Neuronal stem cell (in vitro differentiated cells): Measurements from ENCODE around the gene RAB15.
A peak's percentile ranks its signal among the peaks of the same experiment; 100 is the strongest.

Experiments used
- DNase-seq: peaks from one replicate; pipeline ENCODE4 v3.0.0-alpha.2; 2013; ENCODE audit warnings: low spot score
- H2AFZ ChIP-seq: one replicate; pipeline ENCODE4 v1.6.1; 2013; ENCODE audit warnings: mild to moderate bottlenecking, low read length, inconsistent platforms
- H2AK5ac ChIP-seq: 2 replicates; pipeline ENCODE4 v1.6.1; 2013; ENCODE audit warnings: low read depth, mild to moderate bottlenecking, inconsistent platforms, low read length, moderate library complexity, mixed read lengths
- H2BK120ac ChIP-seq: 2 replicates; pipeline ENCODE4 v1.6.1; 2013; ENCODE audit warnings: low read depth, mild to moderate bottlenecking, inconsistent platforms, low read length, moderate library complexity, mixed read lengths
- H2BK12ac ChIP-seq: one replicate; pipeline ENCODE4 v1.6.1; 2013; ENCODE audit warnings: low read length, inconsistent platforms
- H2BK15ac ChIP-seq: 2 replicates; pipeline ENCODE4 v1.6.1; 2013; ENCODE audit warnings: mild to moderate bottlenecking, low read length, inconsistent platforms, mixed read lengths
- H2BK5ac ChIP-seq: one replicate; pipeline ENCODE4 v1.6.1; 2013; ENCODE audit warnings: inconsistent platforms, mild to moderate bottlenecking, low read length, moderate library complexity
- H3K14ac ChIP-seq: one replicate; pipeline ENCODE4 v1.6.1; 2013; ENCODE audit warnings: low read length, inconsistent platforms
- H3K18ac ChIP-seq: 2 replicates; pipeline ENCODE4 v1.6.1; 2013; ENCODE audit warnings: low read length, inconsistent platforms
- H3K23ac ChIP-seq: 2 replicates; pipeline ENCODE4 v1.6.1; 2013; ENCODE audit warnings: low read depth, mild to moderate bottlenecking, mixed read lengths, low read length, inconsistent platforms; ENCODE audit not compliant: poor library complexity
- H3K27ac ChIP-seq: replicated peaks from 3 replicates; pipeline ENCODE4 v1.5.1; 2013; ENCODE audit warnings: low read length, inconsistent platforms
- H3K27me3 ChIP-seq, 3 experiments: 2 replicates each; pipeline ENCODE4 v1.6.1; 2013; ENCODE audit warnings: low read length in 3 of 3, mild to moderate bottlenecking in 2 of 3, inconsistent platforms in 1 of 3, low read depth in 1 of 3, mixed read lengths in 1 of 3, moderate library complexity in 1 of 3; ENCODE audit not compliant: control insufficient read depth in 3 of 3, insufficient read depth in 3 of 3
- H3K36me3 ChIP-seq, 2 donors: replicated peaks in 1 of 2; 2 replicates each; pipeline ENCODE4 v1.6.1; 2013; ENCODE audit warnings: low read length in 2 of 2; ENCODE audit not compliant: control insufficient read depth in 2 of 2, insufficient read depth in 2 of 2
- H3K4ac ChIP-seq: 2 replicates; pipeline ENCODE4 v1.6.1; 2013; ENCODE audit warnings: inconsistent platforms, mild to moderate bottlenecking, low read length, moderate library complexity
- H3K4me1 ChIP-seq, 2 donors: 1 replicate in 1 of 2; 2 replicates in 1 of 2; pipeline ENCODE4 v1.6.1; 2013; ENCODE audit warnings: low read length in 2 of 2, low read depth in 1 of 2; ENCODE audit not compliant: control insufficient read depth in 2 of 2, insufficient read depth in 1 of 2
- H3K4me2 ChIP-seq: one replicate; pipeline ENCODE4 v1.6.1; 2013; ENCODE audit warnings: mild to moderate bottlenecking, low read length, inconsistent platforms; ENCODE audit not compliant: insufficient read depth, poor library complexity, severe bottlenecking
- H3K4me3 ChIP-seq, 2 donors: 2 replicates each; pipeline ENCODE4 v1.5.1; 2013; ENCODE audit warnings: low read length in 2 of 2, mild to moderate bottlenecking in 2 of 2, inconsistent platforms in 1 of 2, moderate library complexity in 1 of 2
- H3K79me1 ChIP-seq: one replicate; pipeline ENCODE4 v1.6.1; 2013; ENCODE audit warnings: low read depth, mild to moderate bottlenecking, inconsistent platforms, low read length, moderate library complexity
- H3K9ac ChIP-seq: one replicate; pipeline ENCODE4 v1.6.1; 2013; ENCODE audit warnings: mild to moderate bottlenecking, low read depth, low read length, inconsistent platforms; ENCODE audit not compliant: poor library complexity
- H3K9me3 ChIP-seq, 2 donors: replicated peaks in 1 of 2; 2 replicates each; pipeline versions ENCODE3 to v1.6.1; 2013; ENCODE audit warnings: low read length in 2 of 2, mild to moderate bottlenecking in 2 of 2, inconsistent platforms in 1 of 2, low read depth in 1 of 2, mixed read lengths in 1 of 2, moderate library complexity in 1 of 2; ENCODE audit not compliant: control insufficient read depth in 2 of 2, insufficient read depth in 1 of 2
- H4K8ac ChIP-seq: one replicate; pipeline ENCODE4 v1.6.1; 2013; ENCODE audit warnings: low read depth, mild to moderate bottlenecking, inconsistent platforms, low read length, moderate library complexity
- H4K91ac ChIP-seq: one replicate; pipeline ENCODE4 v1.6.1; 2013; ENCODE audit warnings: low read length, low read depth, mild to moderate bottlenecking, inconsistent platforms; ENCODE audit not compliant: poor library complexity
- WGBS, 2 donors: extraction: QIAGEN DNeasy Blood & Tissue Kit; methylation state at CpG; one replicate each; pipeline ENCODE4 v1.1.7; 2013; ENCODE audit warnings: missing lambda C conversion rate in 2 of 2, mixed read lengths in 1 of 2; ENCODE audit not compliant: insufficient read length in 2 of 2, insufficient replicate concordance in 1 of 2; ENCODE audit errors: extremely low coverage in 2 of 2; 5-methylcytosine and 5-hydroxymethylcytosine counted together

Gene RAB15

GRCh38 chr14:64990296-64990695 lies 18.2 kb upstream of the RAB15 start:
- Histone ChIP-seq H3K4me1 (peaks cover 0 to 2% of the 10 kb centered on the region in 2 donors), H2AFZ (no peak overlapping the region), H3K14ac (no peak overlapping the region), H2BK12ac (no peak overlapping the region), H3K27ac (no peak overlapping the region), H3K4me2 (no peak overlapping the region), H3K9ac (no peak overlapping the region), H3K18ac (no peak overlapping the region), H4K91ac (no peak overlapping the region), H3K4me3 (no peak overlapping the region), H4K8ac (no peak overlapping the region), H2BK120ac (no peak overlapping the region), H3K9me3 (no peaks in the 10 kb centered on the region), H2AK5ac (no peak overlapping the region), H2BK15ac (no peak overlapping the region), H2BK5ac (no peak overlapping the region), H3K23ac (no peak overlapping the region), H3K4ac (no peak overlapping the region), H3K27me3 (peaks cover 0 to 2% (median 0%) of the 10 kb centered on the region in 3 experiments), H3K36me3 (no peaks in the 10 kb centered on the region), H3K79me1 (peaks cover 3% of the 10 kb centered on the region)
- DNase-seq = no peak
- no CpG with 5 or more reads among the region's 3 CpGs for WGBS, 2 donors

DNA sequence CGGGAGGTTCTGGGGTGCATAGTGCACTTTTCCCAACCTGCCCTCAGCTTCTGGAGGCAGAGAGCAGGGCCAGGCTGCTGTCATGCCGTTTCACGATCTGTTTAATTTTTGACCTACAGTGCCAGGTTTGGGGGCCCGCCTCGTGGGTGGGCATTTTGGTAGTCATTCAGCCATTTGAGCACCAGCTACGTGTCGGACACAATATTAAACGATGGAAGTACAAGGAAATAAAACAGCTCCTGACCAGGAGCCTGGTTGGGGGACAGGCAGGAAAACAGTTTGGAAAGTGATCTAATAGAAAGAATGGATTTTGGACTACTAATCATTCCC lies 15.3 kb upstream of the RAB15 start:
- H2AFZ ChIP-seq = peak overlapping the region; percentile 94
- peak overlapping the region; percentile 87 for H3K18ac ChIP-seq
- no peaks in the 10 kb centered on the region for H3K36me3 ChIP-seq
- no peaks in the 10 kb centered on the region for H3K9me3 ChIP-seq
- H2BK5ac ChIP-seq = peak overlapping the region; percentile 0
- DNase-seq = no peak
- H3K14ac ChIP-seq = peak overlapping the region; percentile 92
- peaks cover 0 to 2% of the 10 kb centered on the region in 2 donors for H3K4me1 ChIP-seq
- H4K8ac ChIP-seq = no peak overlapping the region
- H3K23ac ChIP-seq = peak overlapping the region; percentile 27
- no peak overlapping the region for H3K27ac ChIP-seq
- no peak overlapping the region for H4K91ac ChIP-seq
- H2AK5ac ChIP-seq = peak overlapping the region; percentile 73
- peaks cover 0 to 5% (median 0%) of the 10 kb centered on the region in 3 experiments for H3K27me3 ChIP-seq
- H3K4ac ChIP-seq = no peak overlapping the region
- no CpG with 5 or more reads among the region's 8 CpGs for WGBS, 2 donors
- no peak overlapping the region for H2BK15ac ChIP-seq
- H2BK120ac ChIP-seq = no peak overlapping the region
- peak overlapping the region; percentile 86 for H3K4me2 ChIP-seq
- H2BK12ac ChIP-seq = no peak overlapping the region
- H3K79me1 ChIP-seq = peaks cover 3% of the 10 kb centered on the region
- H3K9ac ChIP-seq = peak overlapping the region; percentile 89
- H3K4me3 ChIP-seq = peak overlapping the region; percentile 90 to 92

- Histone ChIP-seq H3K79me1 (peaks cover 3% of the 10 kb centered on the region), H2BK120ac (no peak within 1 kb of the TSS), H3K36me3 (no peaks in the 10 kb centered on the region), H3K27ac (peak within 1 kb of the TSS; percentile 52), H3K27me3 (peaks cover 0 to 5% (median 0%) of the 10 kb centered on the region in 3 experiments), H2AK5ac (peak within 1 kb of the TSS; percentile 73), H3K4me3 (peak within 1 kb of the TSS; percentile 90 to 92), H2BK15ac (no peak within 1 kb of the TSS), H4K91ac (no peak within 1 kb of the TSS), H3K4me1 (peaks cover 0 to 2% of the 10 kb centered on the region in 2 donors), H2AFZ (peak within 1 kb of the TSS; percentile 94), H3K23ac (peak within 1 kb of the TSS; percentile 27), H4K8ac (no peak within 1 kb of the TSS), H3K4me2 (peak within 1 kb of the TSS; percentile 86), H3K9me3 (no peaks in the 10 kb centered on the region), H3K9ac (peak within 1 kb of the TSS; percentile 89), H3K18ac (peak within 1 kb of the TSS; percentile 87), H2BK12ac (no peak within 1 kb of the TSS), H2BK5ac (peak within 1 kb of the TSS; percentile 0), H3K4ac (no peak within 1 kb of the TSS), H3K14ac (peak within 1 kb of the TSS; percentile 92)
- DNase-seq = peak; percentile 96
- WGBS, 2 donors = no CpG with 5 or more reads among the region's 65 CpGs
Measured at GRCh38 chr14:64986648-64987437, 14.7 kb upstream of the RAB15 start, which contains the start of gene FNTB. Gene FNTB (plus strand): TSS chr14:64986895. CDS start chr14:64986954, 59 bp downstream.

DNA sequence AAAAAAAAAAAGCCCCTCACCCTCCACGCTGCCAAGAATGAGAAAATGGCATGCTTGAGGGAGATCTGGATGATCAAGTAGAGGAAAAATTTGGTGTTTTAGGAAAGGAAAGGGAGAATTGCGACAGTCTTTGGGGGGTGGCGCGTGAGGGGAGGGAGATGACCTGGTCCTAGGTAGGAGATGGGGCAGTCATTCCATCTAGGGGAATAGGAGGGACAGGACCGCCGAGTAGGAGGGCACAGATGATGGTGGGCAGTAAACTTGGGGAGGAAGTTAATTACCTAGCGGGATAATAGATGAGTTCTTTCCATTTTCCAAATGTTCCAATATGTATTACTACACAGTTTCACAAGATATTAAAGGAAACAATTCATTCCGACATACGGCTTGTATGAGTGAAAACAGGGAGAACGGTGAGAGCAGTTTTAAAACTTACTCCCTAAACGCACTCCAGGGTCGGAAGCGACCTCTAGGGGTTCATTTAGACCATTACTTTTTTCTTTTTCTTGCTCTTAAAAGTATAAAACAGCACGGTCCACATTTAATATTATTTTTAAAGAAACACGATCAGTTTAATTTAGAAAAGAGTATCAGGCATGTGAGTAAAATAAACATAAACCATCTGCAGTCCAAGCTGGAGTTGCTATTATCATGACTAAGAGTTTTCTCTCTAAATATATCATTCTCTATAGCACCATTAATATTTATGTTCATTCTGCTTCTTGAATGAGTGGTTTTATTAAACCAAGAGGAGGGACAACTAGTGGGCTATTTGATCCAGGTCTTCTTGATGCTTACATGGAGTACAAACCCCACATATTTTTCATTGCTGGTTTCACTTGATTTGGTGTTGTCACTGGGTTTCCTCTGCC lies 11.5 kb upstream of the RAB15 start:
- Histone ChIP-seq H3K36me3 (no peaks in the 10 kb centered on the region), H3K4me3 (no peak overlapping the region)
- WGBS, 2 donors = no CpG with 5 or more reads among the region's 15 CpGs

More for the DNA sequence above, 11.5 kb upstream of the RAB15 start:
- Histone ChIP-seq H2AK5ac (no peak overlapping the region), H2BK120ac (no peak overlapping the region), H4K8ac (no peak overlapping the region), H3K14ac (no peak overlapping the region), H3K4ac (no peak overlapping the region), H2BK15ac (no peak overlapping the region), H3K4me2 (no peak overlapping the region), H2AFZ (peak overlapping the region; percentile 68), H3K18ac (no peak overlapping the region), H3K27me3 (peaks cover 0 to 5% (median 0%) of the 10 kb centered on the region in 3 experiments), H3K23ac (no peak overlapping the region), H3K27ac (no peak overlapping the region), H4K91ac (no peak overlapping the region), H3K79me1 (peaks cover 3% of the 10 kb centered on the region), H2BK5ac (no peak overlapping the region), H3K9me3 (no peaks in the 10 kb centered on the region), H2BK12ac (no peak overlapping the region), H3K4me1 (peaks cover 0 to 6% of the 10 kb centered on the region in 2 donors), H3K9ac (no peak overlapping the region)
- DNase-seq = no peak
